IPS DF 19.7 (cell line): Measurements from ENCODE around the gene CNTN5.

Experiments used
- DNase-seq: peaks from one replicate; pipeline ENCODE4 v3.0.0-alpha.2; 2013; ENCODE audit warnings: low read depth, low spot score

CNTN5 gene

DNA sequence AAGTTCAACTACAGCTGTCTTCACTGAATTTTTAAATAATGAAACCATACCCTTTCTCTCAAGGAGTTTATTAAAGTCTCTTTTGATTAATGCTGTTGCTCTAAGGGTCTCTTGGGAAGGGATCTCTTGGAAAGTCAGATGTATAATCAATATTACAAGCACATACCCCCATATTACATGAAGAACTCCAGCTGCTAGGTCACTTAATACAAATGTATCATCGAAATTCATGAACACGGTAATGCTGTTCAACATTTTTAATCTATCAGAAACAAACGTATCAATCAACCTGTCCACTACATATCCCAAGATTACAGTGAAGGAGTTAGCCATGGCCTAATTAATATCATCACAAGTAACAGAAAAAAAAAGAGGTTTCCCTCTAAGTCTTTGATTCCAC, 1283.1 kb downstream of the CNTN5 start:
- no peak for DNase-seq

DNA sequence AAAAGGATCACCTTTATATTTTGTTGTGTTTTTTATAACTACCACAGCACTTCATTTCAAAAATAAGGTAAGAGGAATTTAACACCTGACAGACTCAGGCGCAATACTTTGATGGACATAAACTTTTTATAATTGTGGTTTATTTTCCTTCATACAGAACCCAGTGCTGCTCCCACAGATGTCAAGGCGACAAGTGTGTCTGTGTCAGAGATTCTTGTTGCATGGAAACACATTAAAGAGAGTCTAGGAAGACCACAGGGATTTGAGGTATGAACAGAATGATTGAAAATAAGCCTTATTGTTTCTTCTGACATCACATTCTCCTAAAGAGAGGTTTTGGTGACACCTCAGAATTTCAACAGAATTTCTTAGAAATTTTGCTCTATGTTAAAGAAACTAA, 1287.5 kb downstream of the CNTN5 start:
- no peak for DNase-seq

DNA sequence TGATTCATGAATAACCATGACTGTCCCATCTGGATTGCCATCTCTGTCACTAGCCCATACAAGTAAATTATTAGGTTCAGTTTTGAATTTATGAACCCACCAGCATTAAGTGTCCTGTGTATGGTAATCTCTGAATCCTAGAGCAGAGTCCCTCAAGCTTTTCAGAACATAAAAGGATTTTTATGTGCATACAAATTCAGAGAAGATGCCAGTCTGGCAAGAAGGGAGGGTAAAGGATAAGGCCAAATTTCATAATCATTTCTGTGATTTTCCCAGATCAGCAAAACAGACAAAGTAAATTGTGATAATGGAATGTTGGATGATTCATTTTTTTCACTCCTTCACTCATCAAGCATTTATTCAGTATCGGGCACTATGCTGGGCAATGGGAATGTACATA, 1295.2 kb downstream of the CNTN5 start:
- no peak for DNase-seq

DNA sequence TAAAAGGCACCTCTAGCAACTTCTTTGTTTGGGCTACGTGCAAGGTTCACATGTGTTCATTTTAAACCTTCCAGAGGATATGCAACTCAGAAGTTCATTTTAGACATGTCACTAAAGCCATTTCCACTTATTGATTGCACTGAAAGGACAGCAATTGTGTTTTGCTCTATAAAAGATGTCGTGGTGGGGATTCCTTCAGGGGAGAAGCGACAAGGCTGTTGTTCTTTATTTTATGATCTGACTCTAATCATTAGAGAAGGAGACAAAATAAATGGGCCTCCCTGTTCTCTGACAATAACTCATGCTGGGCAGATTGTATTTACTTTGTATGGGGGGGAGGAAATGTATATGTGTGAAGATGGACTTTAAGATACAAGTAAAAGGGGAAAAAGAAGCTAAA, 1296.2 kb downstream of the CNTN5 start:
- DNase-seq: no peak

DNA sequence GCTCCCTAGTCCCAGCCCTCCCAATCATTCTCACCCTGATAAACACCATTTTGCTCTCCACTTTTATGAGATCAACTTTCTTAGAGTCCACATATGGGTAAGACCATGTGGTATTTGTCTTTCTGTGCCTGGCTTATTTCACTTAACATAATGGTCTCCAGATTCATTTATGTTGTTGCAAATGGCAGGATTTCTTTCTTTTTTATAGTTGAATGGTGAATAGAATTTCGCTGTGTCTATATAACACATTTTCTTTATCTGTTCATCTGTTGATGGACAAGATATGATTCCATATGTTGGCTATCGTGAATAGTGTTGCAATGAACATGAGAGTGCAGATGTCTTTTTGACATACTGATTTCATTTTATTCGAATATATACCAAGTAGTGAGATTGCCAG, 1298.9 kb downstream of the CNTN5 start:
- DNase-seq: no peak

DNA sequence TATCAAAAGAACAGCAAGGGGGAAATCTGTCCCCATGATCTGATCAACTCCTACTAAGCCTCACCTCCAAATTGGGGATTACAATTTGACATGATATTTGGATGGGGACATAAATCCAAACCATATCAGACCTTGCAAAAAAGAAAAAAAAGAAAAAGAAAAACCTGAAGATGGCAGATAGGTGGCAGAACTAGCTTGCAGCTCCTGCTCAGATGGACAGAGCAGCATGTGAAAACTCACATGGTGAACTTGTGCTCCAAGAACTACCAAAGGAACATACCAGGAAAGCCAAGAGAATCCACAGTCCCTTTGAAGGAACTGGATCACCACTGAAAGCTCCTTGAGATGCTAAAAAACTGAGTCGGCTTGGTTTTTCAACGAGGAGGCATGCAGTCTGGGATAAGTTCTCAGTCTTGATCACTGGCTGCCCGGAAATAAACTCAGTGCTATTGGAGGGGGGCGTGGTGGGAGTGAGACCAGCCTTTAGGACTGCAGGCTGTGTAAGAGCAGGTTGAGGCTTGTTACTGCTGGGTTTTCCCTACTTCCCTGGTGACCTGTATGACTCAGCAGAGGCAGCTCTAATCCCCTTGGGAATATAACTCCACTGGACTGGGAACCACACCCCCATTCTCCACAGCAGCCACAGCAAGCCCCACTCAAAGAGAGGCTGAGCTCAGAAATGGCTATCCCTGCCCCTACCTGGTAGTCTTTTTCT, 1308.0 kb downstream of the CNTN5 start:
- no peak for DNase-seq

DNA sequence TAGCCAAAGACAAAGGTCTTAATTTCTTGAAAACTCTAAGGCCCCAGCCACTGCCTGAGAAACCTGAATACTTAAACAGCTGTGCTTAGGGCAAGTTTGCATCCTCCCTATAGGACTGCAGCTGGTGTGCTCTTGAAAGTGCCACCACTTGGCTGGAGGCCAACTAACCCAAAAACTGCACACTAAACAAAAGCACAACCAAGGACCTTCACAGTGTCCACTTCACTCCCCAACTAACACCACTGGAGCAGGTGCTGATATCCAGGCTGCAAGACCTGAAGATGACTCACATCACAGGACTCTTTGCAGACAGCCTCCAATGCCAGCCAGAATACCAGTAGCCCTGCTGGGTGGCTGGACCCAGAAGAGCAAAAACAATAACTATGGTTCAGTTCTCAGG, 1308.6 kb downstream of the CNTN5 start:
- DNase-seq: no peak

DNA sequence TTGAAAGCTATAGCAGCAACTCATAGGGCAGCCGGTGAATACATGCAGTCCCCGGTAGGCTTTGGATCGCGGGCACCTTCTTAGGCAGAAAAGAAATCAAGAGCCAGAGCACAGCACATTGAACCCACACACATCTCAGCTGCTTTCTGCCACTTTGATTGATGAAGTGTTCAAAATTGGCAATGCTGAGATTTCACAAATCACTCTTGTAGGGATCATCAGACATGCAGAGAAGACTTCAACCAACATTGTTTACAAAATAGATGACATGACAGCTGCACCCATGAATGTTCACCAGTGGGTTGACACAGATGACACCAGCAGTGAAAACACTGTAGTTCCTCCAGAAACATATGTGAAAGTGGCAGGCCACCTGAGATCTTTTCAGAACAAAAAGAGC, 1316.1 kb downstream of the CNTN5 start:
- no peak for DNase-seq

DNA sequence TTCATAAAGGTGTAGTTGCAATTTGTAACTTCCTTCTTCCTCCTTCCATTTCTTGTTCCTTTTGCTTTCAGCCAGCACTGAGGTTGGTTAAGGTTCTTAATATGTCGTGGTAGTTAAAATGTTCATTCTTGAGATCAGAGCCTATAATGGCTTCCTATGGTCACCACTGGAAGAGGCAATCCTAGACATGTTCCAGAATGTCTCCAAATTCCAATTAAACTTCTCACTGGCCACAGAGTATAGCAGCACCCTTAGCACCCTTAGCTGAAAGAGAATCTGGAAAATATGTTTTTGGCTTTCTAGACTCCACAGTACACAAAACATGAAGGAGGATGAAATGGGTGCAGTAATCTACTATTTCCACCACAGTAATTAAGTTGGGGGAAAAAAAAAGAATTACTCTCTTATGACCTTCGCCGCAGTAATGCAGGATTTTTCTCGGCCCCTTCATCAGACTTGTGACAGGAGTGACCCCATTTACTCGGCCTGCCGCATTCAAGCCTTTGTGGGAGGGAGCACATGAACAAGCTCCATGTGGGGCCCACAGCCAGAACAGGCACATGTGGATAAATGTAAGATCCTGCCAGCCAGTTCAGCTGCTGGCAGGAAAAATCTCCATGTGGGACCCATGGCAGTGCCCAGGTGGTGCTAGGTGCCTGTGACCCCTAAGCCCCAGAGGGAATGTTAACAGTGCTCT, 1317.5 kb downstream of the CNTN5 start:
- no peak for DNase-seq

DNA sequence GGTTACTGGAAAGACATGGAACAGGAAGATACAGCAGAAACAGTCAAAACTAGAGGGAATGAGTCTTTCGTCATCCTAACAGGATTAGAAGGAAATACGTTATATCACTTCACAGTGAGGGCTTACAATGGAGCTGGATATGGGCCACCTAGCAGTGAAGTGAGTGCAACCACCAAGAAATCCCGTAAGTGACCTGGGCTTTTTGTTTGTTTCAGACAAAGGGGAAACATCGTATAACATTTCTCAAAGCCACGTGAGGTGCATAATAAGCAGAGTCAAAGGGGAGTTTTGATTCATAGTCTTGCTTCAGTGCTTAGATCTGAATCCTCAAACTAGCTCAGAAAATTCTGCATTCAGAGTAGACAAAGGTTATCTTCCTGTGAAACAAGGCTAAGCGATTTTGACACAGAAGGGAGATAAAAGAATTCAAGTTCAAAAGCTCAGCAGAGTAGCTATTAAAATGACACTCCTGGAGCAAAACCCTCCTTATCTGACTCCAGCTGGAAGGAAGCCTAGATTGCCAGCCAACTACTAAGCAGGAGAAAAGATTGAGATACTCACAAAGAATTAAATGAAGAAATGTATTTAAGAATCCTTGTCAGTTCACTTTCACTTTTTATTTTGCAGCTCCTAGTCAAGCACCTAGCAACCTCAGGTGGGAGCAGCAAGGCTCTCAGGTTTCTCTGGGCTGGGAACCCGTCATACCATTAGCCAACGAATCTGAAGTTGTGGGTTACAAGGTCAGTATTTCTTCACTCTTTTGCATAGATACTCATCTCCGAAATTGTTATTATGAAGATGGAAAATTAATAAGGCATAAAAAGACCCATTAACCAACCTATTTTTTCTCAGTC, 1319.9 kb downstream of the CNTN5 start:
- DNase-seq: no peak

DNA sequence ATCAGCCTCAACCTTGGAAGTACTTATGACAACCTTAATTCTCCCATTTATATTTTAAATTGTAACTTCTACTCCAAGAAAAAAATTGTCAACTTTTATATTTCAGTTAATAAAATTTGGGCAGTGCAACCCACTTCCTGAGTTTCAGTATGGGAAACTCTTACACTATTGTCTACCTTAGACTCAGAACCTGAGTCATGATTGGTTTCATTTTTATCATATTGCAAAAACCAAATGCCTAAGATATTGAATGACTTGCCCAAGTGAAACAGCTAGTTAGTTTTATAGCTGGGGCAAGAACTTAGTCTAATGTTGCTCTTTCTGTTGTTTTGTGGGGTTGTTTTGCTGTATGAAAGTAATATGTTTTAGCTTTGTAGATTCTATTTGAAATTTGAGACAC, 1332.3 kb downstream of the CNTN5 start:
- no peak for DNase-seq

DNA sequence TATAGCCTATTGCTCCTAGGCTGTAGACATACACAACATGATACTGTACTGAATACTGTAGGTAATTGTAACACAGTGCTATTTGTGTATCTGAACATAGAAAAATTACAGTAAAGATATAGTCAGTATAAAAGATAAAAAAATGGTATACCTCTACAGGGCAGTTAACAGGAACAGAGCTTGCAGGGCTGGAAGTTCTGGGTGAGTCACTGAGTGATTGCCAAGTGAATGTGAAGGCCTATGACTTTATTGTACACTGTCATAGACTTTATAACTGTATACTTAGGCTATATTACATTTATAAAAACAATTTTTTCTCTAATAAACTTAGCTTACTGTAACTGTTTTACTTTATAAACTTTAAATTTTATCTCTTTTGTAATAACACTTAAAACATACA, 1334.0 kb downstream of the CNTN5 start:
- no peak for DNase-seq

DNA sequence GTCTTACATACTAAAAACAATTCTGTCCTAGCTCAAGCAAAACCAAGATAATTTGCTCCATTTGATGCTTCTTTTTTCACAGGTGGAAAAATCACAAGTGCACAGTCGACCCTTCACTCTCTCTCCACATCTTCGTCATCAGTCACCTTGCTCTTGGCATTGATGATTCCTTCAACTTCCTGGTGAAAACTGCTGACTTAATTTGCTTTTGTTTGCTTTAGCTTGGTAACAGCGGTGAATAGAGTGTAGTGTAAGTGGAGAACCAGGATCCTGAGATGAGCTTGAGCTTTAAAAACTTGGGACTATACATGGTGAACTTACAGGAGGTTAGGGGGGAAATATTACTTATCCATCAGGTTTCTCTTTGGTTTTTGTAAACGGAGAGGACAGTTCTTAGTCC, 1335.3 kb downstream of the CNTN5 start:
- DNase-seq: no peak

DNA sequence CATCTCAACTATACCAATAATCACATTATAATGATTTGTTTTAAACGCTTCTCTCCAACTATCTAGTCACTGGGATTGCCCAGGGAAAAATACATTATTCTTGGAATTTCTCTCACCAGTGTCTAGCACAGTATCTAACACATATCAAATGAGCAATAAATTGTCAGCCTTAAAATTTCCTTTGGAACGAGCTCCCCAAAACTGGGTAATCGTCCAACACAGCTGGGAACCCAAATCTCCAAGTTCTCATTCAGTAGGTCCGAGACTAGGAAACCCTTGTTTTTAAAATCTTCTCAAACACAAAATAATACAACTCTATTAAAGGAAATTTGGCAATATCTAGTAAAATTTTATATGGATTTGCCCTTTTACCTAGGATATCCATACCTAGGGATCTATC, 1338.5 kb downstream of the CNTN5 start:
- no peak for DNase-seq

DNA sequence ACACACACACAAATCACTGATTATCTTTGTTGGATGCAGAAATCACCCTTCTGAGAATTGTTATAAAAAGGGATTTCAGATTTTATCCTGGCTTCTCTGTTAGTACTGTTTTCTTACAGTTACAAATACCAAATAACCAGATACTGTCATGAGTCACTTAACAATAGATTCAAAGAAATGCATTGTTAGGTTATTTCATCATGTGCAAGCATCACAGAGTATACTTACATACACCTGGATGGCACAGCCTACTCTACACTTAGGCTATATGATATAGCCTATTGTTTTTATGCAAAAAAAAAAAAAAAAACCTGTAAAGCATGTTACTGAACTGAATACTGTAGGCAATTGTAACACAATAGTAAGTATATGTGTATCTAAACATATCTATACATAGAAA, 1347.1 kb downstream of the CNTN5 start:
- DNase-seq: no peak

DNA sequence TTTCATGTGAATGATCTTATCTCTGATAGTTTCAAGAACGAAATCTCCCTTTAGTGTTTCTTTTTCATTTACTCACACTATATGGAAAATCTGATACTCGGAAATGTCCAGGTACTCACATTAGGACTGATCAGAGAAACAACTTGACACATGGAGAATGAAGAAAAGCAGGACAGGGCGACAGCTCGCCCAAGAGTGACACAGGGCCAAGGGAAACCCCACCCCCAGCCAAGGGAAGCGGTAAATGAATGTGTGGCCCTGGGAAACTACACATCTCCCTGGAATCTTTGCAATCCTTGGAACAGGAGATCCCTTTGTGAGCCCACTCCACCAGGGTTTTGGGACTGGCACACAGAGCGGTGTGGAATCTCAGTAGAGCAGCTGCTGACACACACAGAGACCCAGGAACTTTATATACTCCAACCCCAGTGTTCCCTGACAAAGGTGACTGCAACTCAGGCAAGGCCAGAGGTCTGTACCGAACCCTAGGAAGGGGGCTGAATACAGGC, 1362.7 kb downstream of the CNTN5 start:
- no peak for DNase-seq

DNA sequence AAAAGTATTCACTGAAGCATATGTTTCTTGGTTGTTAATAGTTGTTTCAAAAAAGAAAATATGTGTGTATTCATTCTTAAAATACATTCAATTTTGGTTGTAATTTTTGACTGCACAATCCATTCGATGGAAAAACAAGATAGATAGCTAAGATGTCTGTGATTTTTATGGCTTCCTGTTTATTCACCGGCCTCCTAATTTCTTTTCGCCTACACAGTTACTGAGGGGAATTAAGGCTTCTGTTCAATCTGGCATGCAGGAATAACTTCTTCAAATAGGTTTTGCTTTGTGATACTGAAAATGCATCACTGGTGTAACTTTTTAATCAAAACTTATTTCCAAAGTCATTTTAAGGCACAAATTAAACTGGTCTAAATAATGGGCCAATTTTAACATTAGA, 1375.5 kb downstream of the CNTN5 start:
- DNase-seq: no peak

DNA sequence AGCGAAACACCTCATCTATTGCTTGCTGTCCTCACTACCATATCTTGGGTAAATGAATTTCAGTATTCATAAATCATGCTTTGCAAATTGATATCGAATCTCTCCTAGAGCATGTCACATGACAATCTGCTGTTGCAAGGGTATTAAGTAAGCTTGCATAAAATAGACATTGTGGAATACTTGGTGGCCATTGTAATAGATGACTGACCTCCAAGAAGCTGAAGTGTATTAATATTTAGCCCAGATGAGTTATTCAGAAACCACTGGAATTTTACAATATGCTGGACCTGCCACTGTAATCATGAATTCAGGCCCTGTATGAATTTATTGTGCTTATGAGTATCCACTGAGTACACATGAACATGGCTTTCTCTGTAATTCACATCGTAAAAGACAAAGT, 1376.7 kb downstream of the CNTN5 start:
- DNase-seq: no peak

DNA sequence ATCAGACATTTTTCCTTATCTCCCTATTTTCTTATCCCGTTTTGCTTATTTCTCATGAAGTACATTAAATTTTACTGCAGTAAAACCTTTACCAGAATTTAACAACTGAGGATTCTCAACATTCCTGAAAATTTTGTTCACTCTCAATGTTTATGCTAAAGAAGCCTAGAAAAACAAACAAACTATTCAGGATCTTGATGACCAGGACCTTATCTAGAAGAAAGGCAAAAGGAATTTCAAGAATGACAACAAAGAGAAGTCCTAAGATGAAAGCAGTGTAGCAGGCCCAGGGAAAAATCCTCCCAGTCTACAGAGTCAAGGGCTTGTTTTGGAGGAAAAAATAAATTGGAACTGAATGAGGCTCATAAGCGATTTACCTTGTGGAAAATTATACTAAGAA, 1383.1 kb downstream of the CNTN5 start:
- peak; percentile 57 for DNase-seq

DNA sequence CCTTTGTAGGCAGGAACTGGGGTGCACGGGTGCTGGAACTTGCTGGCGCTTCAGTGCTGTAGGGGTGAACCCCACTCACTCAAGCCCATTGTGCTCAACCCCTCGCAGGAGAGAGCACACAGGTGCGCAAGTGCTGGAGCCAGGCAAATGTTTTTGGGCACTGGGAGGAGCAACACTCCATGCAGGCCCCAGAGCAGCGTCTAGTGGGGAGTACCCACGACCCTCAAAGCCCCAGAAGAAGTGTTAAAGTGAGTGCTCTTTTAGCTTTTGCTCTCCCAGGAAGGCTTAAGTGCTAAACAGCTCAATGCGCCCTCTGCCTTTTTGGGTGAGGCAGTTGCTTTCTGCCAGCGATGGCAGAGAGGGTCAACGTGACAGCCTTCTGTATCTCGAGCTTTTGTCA, 1384.2 kb downstream of the CNTN5 start:
- DNase-seq: no peak
